DOHH2 (cell line): Measurements from ENCODE around the gene HSPA2.

ENCODE experiments used
- H3F3A ChIP-seq: fragments of 200-600 bp; sonication (generic), shearing (Covaris generic); 2 replicates; pipeline ENCODE4 v1.6.0; 2016; ENCODE audit warnings: antibody characterized with exemption, mild to moderate bottlenecking; ENCODE audit not compliant: control insufficient read depth, insufficient read depth
- H3K27ac ChIP-seq: fragments of 200-600 bp; sonication (generic); 2 replicates; pipeline ENCODE4 v1.5.1; 2014; ENCODE audit warnings: low read depth, mild to moderate bottlenecking, low read length, moderate library complexity
- H3K27me3 ChIP-seq: fragments of 200-600 bp; sonication (generic); 2 replicates; pipeline ENCODE4 v1.6.1; 2014; ENCODE audit warnings: mild to moderate bottlenecking, low read length, mixed read lengths; ENCODE audit not compliant: control insufficient read depth
- H3K36me3 ChIP-seq: fragments of 200-600 bp; sonication (generic); 2 replicates; pipeline ENCODE4 v1.6.1; 2014; ENCODE audit warnings: mild to moderate bottlenecking, low read length, moderate library complexity, mixed read lengths; ENCODE audit not compliant: control insufficient read depth
- H3K4me1 ChIP-seq: fragments of 200-600 bp; sonication (generic); 2 replicates; pipeline ENCODE4 v1.6.1; 2014; ENCODE audit warnings: mild to moderate bottlenecking, low read length, mixed read lengths; ENCODE audit not compliant: control insufficient read depth
- H3K4me2 ChIP-seq: fragments of 200-600 bp; sonication (generic); 2 replicates; pipeline ENCODE4 v1.6.0; 2014; ENCODE audit warnings: mild to moderate bottlenecking, low read length, moderate library complexity
- H3K4me3 ChIP-seq: fragments of 200-600 bp; sonication (generic); 2 replicates; pipeline ENCODE4 v1.5.1; 2014; ENCODE audit warnings: mild to moderate bottlenecking, low read length, mixed read lengths
- H3K79me2 ChIP-seq: fragments of 200-600 bp; sonication (generic); 2 replicates; pipeline ENCODE4 v1.6.1; 2014; ENCODE audit warnings: mild to moderate bottlenecking, low read length, mixed read lengths; ENCODE audit not compliant: control insufficient read depth
- H3K9me2 ChIP-seq: fragments of 200-600 bp; sonication (generic); replicated peaks from 2 replicates; pipeline ENCODE4 v1.6.1; 2014; ENCODE audit warnings: mild to moderate bottlenecking, low read length, mixed read lengths; ENCODE audit not compliant: control insufficient read depth
- H3K9me3 ChIP-seq: fragments of 200-600 bp; sonication (generic); 2 replicates; pipeline ENCODE4 v1.6.1; 2014; ENCODE audit warnings: antibody characterized with exemption, low read length, mixed read lengths; ENCODE audit not compliant: control insufficient read depth, insufficient read depth
- H4K20me1 ChIP-seq: fragments of 200-600 bp; sonication (generic); 2 replicates; pipeline ENCODE4 v1.6.0; 2014; ENCODE audit warnings: low read depth, mild to moderate bottlenecking, antibody characterized with exemption, low read length, moderate library complexity; ENCODE audit not compliant: control insufficient read depth, insufficient read depth
- CTCF ChIP-seq: fragments of 200-600 bp; sonication (generic); IDR thresholded peaks from one replicate; pipeline ENCODE4 v1.5.1; 2014; ENCODE audit warnings: antibody characterized with exemption, mild to moderate bottlenecking, low read depth, low read length; ENCODE audit not compliant: poor library complexity, severe bottlenecking
- EZH2phosphoT487 ChIP-seq: fragments of 200-600 bp; sonication (generic); IDR thresholded peaks from 2 replicates; pipeline ENCODE4 v1.6.1; 2017; ENCODE audit warnings: borderline replicate concordance, mild to moderate bottlenecking, antibody characterized with exemption, low read length, moderate library complexity, mixed read lengths

HSPA2 gene

GRCh38 chr14:64506721-64507120, 33.8 kb upstream of the HSPA2 start:
- no peak for TF ChIP-seq EZH2phosphoT487
- no peak for TF ChIP-seq CTCF
- Histone ChIP-seq H3K4me1 (peaks cover 58% of the 10 kb centered on the region), H3K36me3 (peaks cover 52% of the 10 kb centered on the region), H3K9me3 (no peaks in the 10 kb centered on the region), H3F3A (peaks cover 23% of the 10 kb centered on the region), H4K20me1 (peaks cover 20% of the 10 kb centered on the region), H3K27me3 (no peaks in the 10 kb centered on the region; the same call in 1 of the 2 replicates), H3K4me3 (peak overlapping the region; percentile 87), H3K79me2 (peaks cover 88% of the 10 kb centered on the region), H3K27ac (peak overlapping the region; percentile 95), H3K9me2 (no peaks in the 10 kb centered on the region), H3K4me2 (peak overlapping the region; percentile 90)

GRCh38 chr14:64507376-64508156, 33.0 kb upstream of the HSPA2 start:
- H3K27ac ChIP-seq, result 0 out of 2 replicates have a peak overlapping the region, but pooled peaks have one; percentile 95
- H3K4me2 ChIP-seq, result peak overlapping the region; percentile 90
- TF ChIP-seq EZH2phosphoT487 (no peak), CTCF (no peak)
- H3K4me1 ChIP-seq, result peaks cover 55% of the 10 kb centered on the region
- peak overlapping the region; percentile 87 for H3K4me3 ChIP-seq
- H4K20me1 ChIP-seq, result peaks cover 26% of the 10 kb centered on the region
- peaks cover 23% of the 10 kb centered on the region for H3F3A ChIP-seq
- H3K27me3 ChIP-seq, result no peaks in the 10 kb centered on the region; the same call in 1 of the 2 replicates
- no peaks in the 10 kb centered on the region for H3K9me2 ChIP-seq
- H3K79me2 ChIP-seq, result peaks cover 88% of the 10 kb centered on the region
- H3K9me3 ChIP-seq, result no peaks in the 10 kb centered on the region
- peaks cover 50% of the 10 kb centered on the region for H3K36me3 ChIP-seq

GRCh38 chr14:64508215-64508776, 32.2 kb upstream of the HSPA2 start:
- Histone ChIP-seq H3K9me2 (no peaks in the 10 kb centered on the region), H3K27me3 (no peaks in the 10 kb centered on the region; the same call in 1 of the 2 replicates), H3K27ac (peak overlapping the region; percentile 18), H3F3A (peaks cover 18% of the 10 kb centered on the region), H3K4me1 (peaks cover 55% of the 10 kb centered on the region), H4K20me1 (peaks cover 34% of the 10 kb centered on the region), H3K36me3 (peaks cover 50% of the 10 kb centered on the region), H3K9me3 (no peaks in the 10 kb centered on the region), H3K4me3 (peak overlapping the region; percentile 87), H3K4me2 (peak overlapping the region; percentile 90), H3K79me2 (peaks cover 88% of the 10 kb centered on the region)
- TF ChIP-seq EZH2phosphoT487 (no peak), CTCF (no peak)
